Nephron (organoid): Measurements from ENCODE around the gene CACNA1C.

Experiments used
- H3K27ac Mint-ChIP-seq, 3 experiments: 2 replicates each; pipeline ENCODE4 v1.8.0; 2020; ENCODE audit warnings: mixed read lengths in 3 of 3, mild to moderate bottlenecking in 2 of 3, moderate library complexity in 1 of 3
- H3K27me3 Mint-ChIP-seq: 2 replicates; pipeline ENCODE4 v1.8.0; 2021; ENCODE audit warnings: low read depth, mild to moderate bottlenecking, moderate library complexity, mixed read lengths
- H3K36me3 Mint-ChIP-seq: 2 replicates; pipeline ENCODE4 v1.8.0; 2020; ENCODE audit warnings: low read depth, mixed read lengths
- H3K4me1 Mint-ChIP-seq: 2 replicates; pipeline ENCODE4 v1.8.0; 2020; ENCODE audit warnings: mixed read lengths
- H3K4me3 Mint-ChIP-seq, 3 experiments: 2 replicates each; pipeline ENCODE4 v1.8.0; 2020; ENCODE audit warnings: mild to moderate bottlenecking in 3 of 3, mixed read lengths in 3 of 3, moderate library complexity in 2 of 3
- H3K9me3 Mint-ChIP-seq: 2 replicates; pipeline ENCODE4 v1.8.0; 2020; ENCODE audit warnings: mixed read lengths
- TF ChIP-seq, protein P1 (sequence below), 3 experiments: fragments of 200-600 bp; sonication (generic); IDR thresholded peaks; one replicate each; pipeline ENCODE4 v1.5.0; 2021; ENCODE audit warnings: antibody characterized with exemption in 3 of 3; ENCODE audit not compliant: unreplicated experiment in 3 of 3

The CACNA1C gene

DNA sequence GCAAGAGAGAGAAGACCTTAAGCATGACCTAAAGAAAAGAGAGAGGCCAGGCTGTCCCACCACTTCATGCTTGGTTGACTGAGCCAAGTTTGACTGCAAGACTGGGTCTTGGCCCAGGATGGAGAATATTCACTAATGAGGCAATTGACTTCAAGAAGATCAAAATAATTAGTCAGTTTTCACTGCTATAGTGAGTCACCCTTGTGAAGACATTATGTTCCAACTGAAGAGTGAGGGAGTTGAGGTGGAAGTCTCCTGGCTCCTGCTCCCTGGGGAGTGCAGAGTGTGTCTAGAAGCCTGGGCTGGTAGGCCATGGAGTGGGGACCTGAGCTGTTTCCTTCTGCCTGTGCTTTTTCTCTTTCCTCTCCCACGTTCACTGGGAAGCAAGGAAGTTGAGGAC lies 117.6 kb downstream of the CACNA1C start:
- Mint-ChIP-seq H3K9me3 (peaks cover 18% of the 10 kb centered on the region), H3K27me3 (peaks cover 4% of the 10 kb centered on the region), H3K4me1 (peaks cover 23% of the 10 kb centered on the region), H3K27ac (no peak overlapping the region), H3K36me3 (peaks cover 14% of the 10 kb centered on the region), H3K4me3 (no peak overlapping the region)
- TF ChIP-seq, protein P1, sequence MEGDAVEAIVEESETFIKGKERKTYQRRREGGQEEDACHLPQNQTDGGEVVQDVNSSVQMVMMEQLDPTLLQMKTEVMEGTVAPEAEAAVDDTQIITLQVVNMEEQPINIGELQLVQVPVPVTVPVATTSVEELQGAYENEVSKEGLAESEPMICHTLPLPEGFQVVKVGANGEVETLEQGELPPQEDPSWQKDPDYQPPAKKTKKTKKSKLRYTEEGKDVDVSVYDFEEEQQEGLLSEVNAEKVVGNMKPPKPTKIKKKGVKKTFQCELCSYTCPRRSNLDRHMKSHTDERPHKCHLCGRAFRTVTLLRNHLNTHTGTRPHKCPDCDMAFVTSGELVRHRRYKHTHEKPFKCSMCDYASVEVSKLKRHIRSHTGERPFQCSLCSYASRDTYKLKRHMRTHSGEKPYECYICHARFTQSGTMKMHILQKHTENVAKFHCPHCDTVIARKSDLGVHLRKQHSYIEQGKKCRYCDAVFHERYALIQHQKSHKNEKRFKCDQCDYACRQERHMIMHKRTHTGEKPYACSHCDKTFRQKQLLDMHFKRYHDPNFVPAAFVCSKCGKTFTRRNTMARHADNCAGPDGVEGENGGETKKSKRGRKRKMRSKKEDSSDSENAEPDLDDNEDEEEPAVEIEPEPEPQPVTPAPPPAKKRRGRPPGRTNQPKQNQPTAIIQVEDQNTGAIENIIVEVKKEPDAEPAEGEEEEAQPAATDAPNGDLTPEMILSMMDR (IDR thresholded peaks at IDR 0.05; ENCODE audit: unreplicated experiment in 3 of 3), result no peak

DNA sequence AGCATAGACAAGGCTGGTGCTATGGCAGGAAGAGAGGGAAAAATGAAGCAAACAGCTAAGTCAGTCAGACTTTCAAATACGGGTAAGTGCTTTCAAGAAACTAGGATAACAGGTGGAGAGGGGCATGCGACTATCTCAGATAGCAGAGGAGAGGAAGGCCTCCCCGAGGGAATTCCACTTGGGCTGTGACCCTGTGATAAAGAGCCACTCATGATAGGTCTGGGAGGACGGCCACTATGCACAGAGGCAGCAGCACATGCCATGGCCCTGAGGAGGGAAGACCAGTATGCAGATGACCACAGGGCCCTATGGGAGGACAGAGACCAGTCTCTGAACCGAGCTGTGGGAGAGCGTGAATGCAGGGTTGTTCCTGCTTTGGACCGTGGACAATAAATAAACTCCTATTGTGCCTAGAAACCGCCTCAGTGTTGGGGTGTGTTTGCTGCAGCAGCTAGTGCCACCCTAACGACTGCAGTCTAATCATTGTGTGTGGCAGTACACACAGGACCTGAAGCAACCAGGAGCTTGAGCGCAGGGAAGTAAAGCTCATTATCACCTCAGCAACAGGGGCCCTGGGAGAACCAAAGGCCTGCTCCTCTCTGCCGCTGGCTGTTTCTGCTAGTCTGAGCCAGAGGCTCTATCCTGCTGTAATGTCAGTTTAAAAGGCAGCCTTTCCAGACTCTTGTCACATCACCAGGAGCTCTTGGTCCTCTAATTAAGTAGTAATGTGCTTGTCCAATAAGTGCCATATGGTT lies 119.1 kb downstream of the CACNA1C start:
- Mint-ChIP-seq H3K27me3 (no peaks in the 10 kb centered on the region), H3K4me1 (peaks cover 16% of the 10 kb centered on the region), H3K36me3 (peaks cover 9% of the 10 kb centered on the region), H3K9me3 (peaks cover 14% of the 10 kb centered on the region), H3K27ac (peak overlapping the region in 1 of 3 experiments; percentile 3), H3K4me3 (no peak overlapping the region)
- TF ChIP-seq, protein P1 (IDR thresholded peaks at IDR 0.05; ENCODE audit: unreplicated experiment in 3 of 3), result no peak

DNA sequence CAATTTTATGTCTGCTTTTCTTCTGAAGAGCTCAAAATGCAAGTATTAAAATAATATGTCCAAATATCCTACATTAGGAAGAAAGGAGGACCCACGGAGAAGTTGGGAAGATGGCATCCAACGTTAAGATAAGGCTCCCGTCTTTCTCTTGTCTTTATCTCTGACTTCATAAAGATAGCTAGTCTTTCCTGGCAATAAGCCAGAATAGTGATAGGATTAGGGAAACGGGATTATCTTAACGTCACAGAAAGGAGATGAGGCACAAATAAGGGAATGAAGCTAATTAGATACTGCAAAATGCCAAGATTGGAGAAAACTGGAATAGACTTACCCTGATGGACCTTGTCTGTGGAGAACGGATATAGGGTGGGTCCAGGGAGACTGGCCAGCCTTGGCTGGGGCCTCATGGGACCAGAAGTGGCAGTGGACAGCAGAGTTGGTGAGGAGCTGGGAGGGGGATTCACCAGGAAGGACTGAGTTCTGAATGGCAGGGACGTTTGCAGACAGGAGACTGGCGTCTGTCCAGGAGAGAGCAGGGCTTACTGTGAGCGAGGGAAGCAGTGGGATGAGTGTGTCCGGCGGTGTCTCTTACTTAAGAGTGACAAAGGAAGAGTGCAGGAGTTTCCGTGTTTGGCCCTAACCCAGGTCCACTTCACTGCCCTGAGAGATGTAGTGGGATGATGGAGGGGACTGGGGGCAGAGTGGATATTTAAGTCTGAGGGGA lies 119.9 kb downstream of the CACNA1C start:
- TF ChIP-seq, protein P1 (IDR thresholded peaks at IDR 0.05; ENCODE audit: unreplicated experiment in 3 of 3), result no peak
- H3K9me3 Mint-ChIP-seq, result peaks cover 7% of the 10 kb centered on the region
- peak overlapping the region in 2 of 3 experiments; percentile 14 to 17 for H3K27ac Mint-ChIP-seq
- no peaks in the 10 kb centered on the region for H3K27me3 Mint-ChIP-seq
- no peak overlapping the region for H3K4me3 Mint-ChIP-seq
- H3K4me1 Mint-ChIP-seq, result peaks cover 16% of the 10 kb centered on the region
- H3K36me3 Mint-ChIP-seq, result peaks cover 6% of the 10 kb centered on the region

DNA sequence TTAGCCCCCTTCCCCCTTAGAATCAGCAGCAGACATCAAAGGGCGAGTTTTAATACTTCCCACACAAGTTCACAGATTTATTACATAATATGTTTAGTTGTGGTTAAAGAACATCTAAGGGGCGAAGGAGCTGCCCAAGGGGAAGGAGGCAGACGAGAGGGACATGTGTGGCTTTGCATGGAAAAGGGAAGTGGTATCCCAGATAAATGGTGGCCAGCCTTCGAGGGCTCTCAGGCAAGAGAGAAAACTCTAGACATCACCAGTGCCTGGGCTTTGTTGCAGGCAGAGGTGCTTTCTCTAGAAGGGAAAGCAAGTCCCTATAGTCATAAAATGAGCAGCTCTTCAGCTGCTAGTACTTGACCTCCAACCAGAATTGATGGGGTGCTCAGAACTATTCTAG lies 121.2 kb downstream of the CACNA1C start:
- TF ChIP-seq, protein P1 (IDR thresholded peaks at IDR 0.05; ENCODE audit: unreplicated experiment in 3 of 3), result no peak
- no peaks in the 10 kb centered on the region for H3K9me3 Mint-ChIP-seq
- H3K27ac Mint-ChIP-seq, result no peak overlapping the region
- no peak overlapping the region for H3K4me3 Mint-ChIP-seq
- H3K36me3 Mint-ChIP-seq, result no peaks in the 10 kb centered on the region
- H3K4me1 Mint-ChIP-seq, result peaks cover 16% of the 10 kb centered on the region
- no peaks in the 10 kb centered on the region for H3K27me3 Mint-ChIP-seq

DNA sequence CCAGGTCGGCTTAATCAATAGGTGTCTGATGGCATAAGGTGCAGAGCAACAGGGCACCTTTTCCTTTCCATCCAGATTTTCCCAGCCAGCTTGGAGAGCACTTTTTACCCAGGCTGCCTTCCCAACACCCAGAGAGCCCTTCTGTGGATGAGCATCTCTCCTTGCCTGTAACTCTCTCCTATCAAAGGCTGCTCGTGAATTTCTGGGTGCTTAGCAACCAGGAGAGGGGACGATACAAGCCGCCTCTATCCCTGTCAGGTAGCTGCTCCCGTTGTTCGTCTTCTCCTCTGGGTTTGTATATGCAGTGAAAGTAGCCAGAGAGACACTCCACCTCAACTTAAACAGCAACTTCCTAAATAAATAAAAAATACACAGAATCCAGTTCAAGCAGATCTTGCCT lies 124.2 kb downstream of the CACNA1C start:
- TF ChIP-seq, protein P1 (IDR thresholded peaks at IDR 0.05; ENCODE audit: unreplicated experiment in 3 of 3), result no peak
- Mint-ChIP-seq H3K27me3 (no peaks in the 10 kb centered on the region), H3K36me3 (peaks cover 3% of the 10 kb centered on the region), H3K4me1 (peaks cover 21% of the 10 kb centered on the region), H3K4me3 (no peak overlapping the region), H3K27ac (no peak overlapping the region), H3K9me3 (no peaks in the 10 kb centered on the region)
